ENCODE data around the gene DTX1.
"Not testable (repeated sequence)": the region's sequence is repeated elsewhere in the genome, so short reads cannot be mapped to it uniquely, and the experiment has no call there.

DTX1 gene

GRCh38 chr12:113113397-113113796 is 56.9 kb downstream of the DTX1 start:
- TF ChIP-seq CTCF (IDR thresholded peaks at IDR 0.05; ENCODE audit: low read length, missing control alignments) = no peak
- no peak for DNase-seq (ENCODE audit: low read depth)
- H3K4me3 ChIP-seq (replicated peaks; ENCODE audit: low read depth, low read length) = no peak overlapping the region

- DNase-seq (ENCODE audit: low read depth) = no peak
- TF ChIP-seq CTCF (IDR thresholded peaks at IDR 0.05; ENCODE audit: low read length, missing control alignments) = no peak
- no peak overlapping the region for H3K4me3 ChIP-seq (replicated peaks; ENCODE audit: low read depth, low read length)
Measured at GRCh38 chr12:113114447-113115178, 58.1 kb downstream of the DTX1 start.

GRCh38 chr12:113115455-113116126 is 59.1 kb downstream of the DTX1 start:
- no peak for TF ChIP-seq CTCF (IDR thresholded peaks at IDR 0.05; ENCODE audit: low read length, missing control alignments)
- DNase-seq (ENCODE audit: low read depth) = no peak

GRCh38 chr12:113116875-113117274 is 60.3 kb downstream of the DTX1 start:
- no peak overlapping the region for H3K4me3 ChIP-seq (replicated peaks; ENCODE audit: low read depth, low read length)
- TF ChIP-seq CTCF (IDR thresholded peaks at IDR 0.05; ENCODE audit: low read length, missing control alignments) = no peak
- no peak for DNase-seq (ENCODE audit: low read depth)

More at GRCh38 chr12:113115455-113116126, 59.1 kb downstream of the DTX1 start:
- H3K4me3 ChIP-seq (replicated peaks; ENCODE audit: low read depth, low read length) = no peak overlapping the region

GRCh38 chr12:113117684-113118083 is 61.2 kb downstream of the DTX1 start:
- not testable (repeated sequence) for H3K4me3 ChIP-seq (replicated peaks; ENCODE audit: low read depth, low read length); DNase-seq (ENCODE audit: low read depth)

- no peak overlapping the region for H3K4me3 ChIP-seq (replicated peaks; ENCODE audit: low read depth, low read length)
- no peak for DNase-seq (ENCODE audit: low read depth)
- no peak for TF ChIP-seq CTCF (IDR thresholded peaks at IDR 0.05; ENCODE audit: low read length, missing control alignments)
Measured at GRCh38 chr12:113118142-113118541, 61.6 kb downstream of the DTX1 start.

- no peak for TF ChIP-seq CTCF (IDR thresholded peaks at IDR 0.05; ENCODE audit: low read length, missing control alignments)
Measured at GRCh38 chr12:113119980-113120669, 63.6 kb downstream of the DTX1 start.

More at GRCh38 chr12:113119980-113120669, 63.6 kb downstream of the DTX1 start:
- DNase-seq (ENCODE audit: low read depth) = no peak
- H3K4me3 ChIP-seq (replicated peaks; ENCODE audit: low read depth, low read length) = no peak overlapping the region
